ENCODE results near the gene THSD7B. TPM values are rescaled to one million over a fixed set of nuclear protein-coding genes. Genes with fewer than 3 reads are reported as not detected.

THSD7B gene
- total and polyA plus RNA-seq, 2 of the 8 experiments (the other 6 are each of a cell fraction or from before 2014, with no cell fraction given) = 0.60 to 2.9 TPM

GRCh38 chr2:137172162-137172561, 406.8 kb downstream of the THSD7B start:
- Histone ChIP-seq H3K79me1 (ENCODE audit: low read depth, low read length) (no peaks in the 10 kb centered on the region), H4K5ac (ENCODE audit: insufficient read length, low read depth, low read length) (no peak overlapping the region), H4K8ac (ENCODE audit: extremely low read depth, insufficient read depth, low read length) (no peak overlapping the region), H3K14ac (ENCODE audit: insufficient read length) (no peak overlapping the region), H3K79me2 (ENCODE audit: control insufficient read depth in 1 of 2, insufficient read depth in 2 of 2, low read length in 2 of 2) (no peaks in the 10 kb centered on the region), H3K23ac (ENCODE audit: insufficient read length) (no peak overlapping the region), H3K4me2 (ENCODE audit: insufficient read depth in 1 of 2, low read depth in 2 of 2, low read length in 2 of 2) (no peak overlapping the region), H3K18ac (ENCODE audit: extremely low read depth, low read length) (no peak overlapping the region), H2BK5ac (ENCODE audit: low read depth, low read length) (no peak overlapping the region), H2BK20ac (ENCODE audit: low read length) (no peak overlapping the region), H3K9ac (replicated peaks in 1 of 4; ENCODE audit: extremely low read depth in 1 of 4, low read depth in 3 of 4, low read length in 3 of 4) (no peak overlapping the region), H3K9me3 (ENCODE audit: insufficient read depth in 2 of 2, low read depth in 1 of 2, low read length in 1 of 2) (no peaks in the 10 kb centered on the region), H2BK15ac (ENCODE audit: low read length) (no peak overlapping the region), H2AK5ac (ENCODE audit: low read depth, low read length) (no peak overlapping the region), H3K56ac (replicated peaks; ENCODE audit: insufficient read length, low read depth, low read length) (no peak overlapping the region), H3K27me3 (replicated peaks in 1 of 4; ENCODE audit: control insufficient read depth in 3 of 4, extremely low read depth in 1 of 4, insufficient read depth in 3 of 4, low read length in 3 of 4) (peaks cover 0 to 1% (median 0%) of the 10 kb centered on the region in 4 experiments; a peak in 1 of 7 replicates), H2BK120ac (replicated peaks; ENCODE audit: low read depth, low read length) (no peak overlapping the region), H4K91ac (replicated peaks; ENCODE audit: insufficient read length, low read length) (no peak overlapping the region), H2BK12ac (ENCODE audit: low read depth, low read length) (no peak overlapping the region), H2AFZ (ENCODE audit: low read length) (no peak overlapping the region), H3K4me1 (replicated peaks in 1 of 4; ENCODE audit: control insufficient read depth in 3 of 4, insufficient read depth in 4 of 4, low read length in 3 of 4) (no peaks in the 10 kb centered on the region), H3K23me2 (ENCODE audit: low read depth, low read length) (no peaks in the 10 kb centered on the region), H3K4ac (replicated peaks; ENCODE audit: insufficient read length, low read depth, low read length) (no peak overlapping the region), H3K4me3 (ENCODE audit: extremely low read depth in 1 of 4, insufficient read depth in 2 of 4, low read depth in 3 of 4, low read length in 4 of 4) (no peak overlapping the region), H3K27ac (ENCODE audit: low read depth, low read length) (no peak overlapping the region), H4K20me1 (replicated peaks in 1 of 2; ENCODE audit: control insufficient read depth in 1 of 2, insufficient read depth in 2 of 2, low read length in 2 of 2) (no peaks in the 10 kb centered on the region), H3K36me3 (ENCODE audit: control insufficient read depth in 2 of 4, insufficient read depth in 4 of 4, low read length in 3 of 4) (no peaks in the 10 kb centered on the region)
- 100% methylated on average over 1 of the region's 1 CpG; no CpG with 5 or more reads in 1 of the 2 experiments for WGBS, 2 experiments (ENCODE audit: extremely low coverage in 1 of 2, insufficient coverage in 1 of 2, insufficient read length in 1 of 2, insufficient replicate concordance in 2 of 2, low coverage in 1 of 2, low lambda C conversion rate in 2 of 2, missing lambda C conversion rate in 1 of 2)
- FAIRE-seq = no peak
- DNase-seq (ENCODE audit: low read depth in 1 of 2, low spot score in 2 of 2) = no peak
- CTCF ChIA-PET (ENCODE audit: partially characterized antibody) = interaction anchor here (0.8 to 2.6 kb wide), 7 partner anchors 9 to 294 kb away, joined by 3 to 12 read pairs (median 5); no protein-coding TSS in a partner anchor
- POLR2A ChIA-PET (ENCODE audit: partially characterized antibody) = interaction anchor here (0.9 kb wide), 1 partner anchor 26 kb away, joined by 3 read pairs; no protein-coding TSS in a partner anchor
- no peak for TF ChIP-seq CREB1 (IDR thresholded peaks at IDR 0.05)
- TF ChIP-seq RNF2 (IDR thresholded peaks at IDR 0.05; ENCODE audit: borderline replicate concordance, low read depth, low read length, missing control alignments, poor library complexity, severe bottlenecking) = no peak
- TF ChIP-seq CTCF (IDR thresholded peaks at IDR 0.05; ENCODE audit: control extremely low read depth in 1 of 3, insufficient read depth in 1 of 3, low read depth in 1 of 3, low read length in 3 of 3) = no peak
- no peak for TF ChIP-seq SP4 (IDR thresholded peaks at IDR 0.05; ENCODE audit: low read length)
- no peak for TF ChIP-seq HDAC6 (IDR thresholded peaks at IDR 0.05; ENCODE audit: low read depth, low read length)
- TF ChIP-seq, protein P1, sequence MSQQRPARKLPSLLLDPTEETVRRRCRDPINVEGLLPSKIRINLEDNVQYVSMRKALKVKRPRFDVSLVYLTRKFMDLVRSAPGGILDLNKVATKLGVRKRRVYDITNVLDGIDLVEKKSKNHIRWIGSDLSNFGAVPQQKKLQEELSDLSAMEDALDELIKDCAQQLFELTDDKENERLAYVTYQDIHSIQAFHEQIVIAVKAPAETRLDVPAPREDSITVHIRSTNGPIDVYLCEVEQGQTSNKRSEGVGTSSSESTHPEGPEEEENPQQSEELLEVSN (IDR thresholded peaks at IDR 0.05) = no peak
